GM19468 (cell line): Measurements from ENCODE around the gene FGF16.
"Not testable (repeated sequence)": the region's sequence is repeated elsewhere in the genome, so short reads cannot be mapped to it uniquely, and the experiment has no call there.

Source experiments
- ATAC-seq: cut with Tn5 transposase; IDR thresholded peaks from one replicate; pipeline ENCODE4 v1.9.1; 2021; ENCODE audit warnings: mild to moderate bottlenecking, moderate library complexity, moderate number of reproducible peaks; ENCODE audit not compliant: unreplicated experiment; ENCODE audit errors: extremely low read depth

The FGF16 gene

DNA sequence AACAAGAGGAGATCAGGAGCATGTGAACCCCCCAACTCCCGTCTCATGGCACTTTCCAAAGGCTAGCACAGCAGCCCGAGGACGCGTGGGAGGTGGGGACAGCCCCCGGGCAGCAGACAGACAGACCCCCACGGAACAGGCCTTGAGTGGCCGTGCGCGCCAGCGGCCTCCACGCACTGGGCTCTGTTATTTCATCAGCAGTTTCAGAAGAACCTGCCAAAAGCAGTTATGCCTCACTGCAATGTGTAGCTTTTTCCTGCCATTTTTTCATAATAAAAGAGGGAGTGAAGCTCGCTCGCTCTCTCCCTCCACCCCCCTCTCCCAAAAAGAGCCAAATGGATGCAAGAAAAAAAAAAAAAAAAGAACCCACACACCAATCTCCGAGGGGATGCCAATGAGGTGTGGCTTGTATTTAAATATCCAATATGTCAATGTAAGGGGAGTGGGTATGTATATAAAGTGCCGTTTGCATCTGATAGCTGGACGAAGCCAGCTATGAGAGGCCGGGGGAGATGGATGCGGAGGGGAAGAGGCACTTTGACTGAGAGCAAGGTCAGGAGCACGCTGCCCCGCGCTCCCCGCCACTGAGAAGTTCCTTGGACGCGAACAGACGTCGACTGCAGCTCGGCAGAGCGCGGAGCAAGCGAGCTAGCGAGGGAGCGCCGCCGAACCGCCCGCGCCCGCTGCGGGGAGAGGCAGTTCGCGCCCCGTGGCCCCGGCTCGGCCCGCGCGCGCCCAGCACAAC, at the start of gene FGF16:
TSS of gene FGF16 (plus strand) at position 482 of the 745 bp plus-strand sequence. CDS start 286 bp downstream, outside the sequence.
- no peak for ATAC-seq

GRCh38 chrX:77398330-77398954, 48.7 kb upstream of the FGF16 start:
- ATAC-seq, result no peak

DNA sequence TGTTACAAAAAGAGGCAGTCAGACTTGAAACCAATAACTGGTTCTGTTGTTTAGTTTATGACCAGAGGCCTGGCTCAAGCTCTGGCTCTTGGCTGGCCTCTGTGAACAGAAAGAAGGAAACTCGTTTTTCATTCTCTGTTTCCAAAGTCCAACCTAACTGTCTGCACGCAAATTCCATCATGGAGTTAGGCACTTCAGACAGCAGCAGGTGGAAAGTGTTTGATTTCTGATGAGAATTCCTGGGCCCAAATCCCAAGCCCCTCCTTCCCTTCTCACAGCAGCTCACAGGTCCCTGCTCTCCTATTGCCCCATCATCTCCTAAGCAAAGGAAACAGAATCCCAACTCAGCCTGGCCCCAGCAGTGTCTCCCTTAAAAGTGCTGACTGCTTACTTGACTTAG, 42.8 kb upstream of the FGF16 start:
- no peak for ATAC-seq

DNA sequence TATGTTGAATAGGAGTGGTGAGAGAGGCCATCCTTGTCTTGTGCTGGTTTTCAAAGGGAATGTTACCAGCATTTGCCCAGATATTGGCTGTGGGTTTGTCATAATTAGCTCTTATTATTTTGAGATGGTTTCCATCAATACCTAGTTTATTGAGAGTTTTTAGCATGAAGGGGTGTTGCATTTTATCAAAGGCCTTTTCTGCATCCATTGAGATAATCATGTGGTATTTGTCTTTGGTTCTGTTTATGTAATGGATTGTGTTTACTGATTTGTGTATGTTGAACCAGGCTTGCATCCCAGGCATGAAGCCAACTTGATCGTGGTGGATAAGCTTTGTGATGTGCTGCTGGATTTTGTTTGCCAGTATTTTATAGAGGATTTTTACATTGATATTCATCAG, 39.4 kb upstream of the FGF16 start:
- ATAC-seq, result not testable (repeated sequence)

- no peak for ATAC-seq
Measured at GRCh38 chrX:77412631-77413030, 34.6 kb upstream of the FGF16 start.

DNA sequence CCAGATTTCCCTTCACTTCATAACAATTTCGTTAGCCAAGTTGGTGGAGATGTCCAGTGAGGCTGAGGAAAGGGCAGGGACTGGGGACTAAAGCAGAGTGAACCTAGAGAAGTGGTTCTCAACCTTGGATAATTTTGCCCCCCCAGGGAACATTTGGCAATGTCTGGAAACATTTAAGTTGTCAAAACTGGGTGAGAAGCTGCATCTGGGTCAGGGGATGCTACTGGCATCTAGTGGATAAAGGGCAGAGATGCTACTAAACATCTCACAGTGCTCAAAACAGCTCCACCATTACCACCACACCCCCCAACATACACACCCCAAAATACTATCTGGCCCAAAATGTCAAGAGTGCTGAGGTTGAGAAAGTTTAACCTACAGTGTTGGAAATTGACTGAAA, 32.0 kb upstream of the FGF16 start:
- no peak for ATAC-seq

DNA sequence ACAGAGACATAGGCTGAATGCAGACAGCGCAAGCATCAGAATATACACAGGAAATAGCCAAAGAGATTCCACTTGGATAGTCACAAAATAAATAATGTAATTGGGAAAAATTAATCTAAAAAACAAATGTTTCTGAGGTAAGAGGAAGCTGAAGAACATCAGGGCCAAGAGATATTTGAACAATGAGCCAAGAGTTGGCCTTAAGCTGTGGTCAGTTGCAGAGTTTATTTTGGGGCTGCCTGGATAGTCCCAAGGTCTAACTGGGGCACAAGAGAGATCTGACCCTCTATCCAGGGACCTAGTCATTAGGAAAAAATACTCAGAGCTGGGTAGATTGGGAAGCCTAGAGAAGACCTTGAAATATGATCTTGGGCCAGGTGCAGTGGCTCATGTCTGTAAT, 31.3 kb upstream of the FGF16 start:
- no peak for ATAC-seq

DNA sequence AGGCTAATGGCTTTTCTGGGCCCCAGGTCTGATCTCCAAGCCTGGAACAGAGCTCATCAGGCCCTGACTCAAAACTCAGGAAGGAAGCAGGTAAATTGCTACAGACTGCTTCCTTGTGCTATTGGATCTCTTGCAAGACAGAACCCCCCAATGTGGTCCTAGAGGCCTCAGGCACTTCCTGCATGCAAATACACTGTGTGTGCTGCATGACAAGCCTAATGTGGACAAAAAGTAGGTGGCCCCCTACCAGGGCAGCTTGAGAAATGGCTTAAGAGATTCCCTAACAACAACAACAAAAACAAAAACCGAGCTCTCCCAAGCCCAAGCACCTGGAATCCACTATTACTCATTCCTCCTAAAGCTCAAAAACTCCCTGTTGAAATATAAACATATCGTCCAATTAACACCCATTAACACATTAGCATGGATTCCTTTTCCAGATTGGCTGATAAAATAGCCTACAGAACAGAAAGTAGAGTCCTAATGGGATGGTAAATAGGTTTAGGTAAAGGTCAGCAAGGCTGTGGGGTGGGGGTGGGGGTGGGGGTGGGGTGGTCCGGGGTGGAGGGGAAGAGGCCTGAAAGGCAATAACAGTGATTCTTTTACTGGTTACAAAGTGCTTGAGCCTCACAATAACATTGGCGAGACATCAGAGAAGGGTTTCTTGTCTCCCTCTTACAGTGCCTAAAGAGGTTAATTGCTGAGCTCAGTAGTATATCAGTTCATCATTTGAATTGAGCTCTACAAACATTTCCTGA, 24.1 kb upstream of the FGF16 start:
- no peak for ATAC-seq

GRCh38 chrX:77426811-77427210, 20.4 kb upstream of the FGF16 start:
- no peak for ATAC-seq

DNA sequence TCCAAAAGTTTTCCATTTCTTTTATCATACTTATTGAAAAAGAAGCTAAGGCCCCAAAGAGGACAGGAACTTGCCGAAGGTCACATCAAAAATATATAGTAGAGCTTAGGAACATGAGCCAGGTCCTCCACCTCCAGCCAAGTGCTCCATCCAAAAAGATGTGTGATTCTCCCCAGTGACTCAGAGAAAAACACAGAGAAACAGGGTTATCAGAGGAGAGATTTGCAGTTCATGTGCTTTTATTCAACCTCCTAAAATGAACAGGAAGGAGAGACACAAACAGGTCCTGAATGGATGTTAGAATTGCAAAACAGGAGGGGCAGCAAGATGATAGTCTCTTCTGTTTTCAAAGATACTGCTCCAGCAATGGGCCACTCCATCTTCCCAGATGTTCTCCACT, 19.6 kb upstream of the FGF16 start:
- ATAC-seq, result no peak

GRCh38 chrX:77428551-77428950, 18.6 kb upstream of the FGF16 start:
- ATAC-seq, result no peak

GRCh38 chrX:77431227-77431626, 16.0 kb upstream of the FGF16 start:
- no peak for ATAC-seq

- ATAC-seq, result no peak
Measured at GRCh38 chrX:77433001-77433400, 14.2 kb upstream of the FGF16 start.

DNA sequence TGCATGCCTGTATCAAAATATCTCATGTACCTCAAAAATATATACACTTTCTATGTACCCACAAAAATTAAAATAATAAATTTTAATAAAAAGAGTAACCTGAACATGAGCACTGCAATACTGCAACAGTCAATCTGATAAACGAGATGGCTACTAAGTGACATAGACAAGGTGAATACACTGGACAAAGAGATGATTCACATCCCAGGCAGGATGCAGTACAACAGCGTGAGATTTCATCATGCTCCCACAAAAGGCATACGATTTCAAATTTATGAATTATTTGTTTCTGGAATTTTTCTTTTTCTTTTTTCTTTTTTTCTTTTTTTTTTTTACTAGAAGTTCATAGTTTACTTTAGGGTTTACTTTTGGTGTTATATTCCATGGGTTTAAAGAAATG, 12.2 kb upstream of the FGF16 start:
- no peak for ATAC-seq

DNA sequence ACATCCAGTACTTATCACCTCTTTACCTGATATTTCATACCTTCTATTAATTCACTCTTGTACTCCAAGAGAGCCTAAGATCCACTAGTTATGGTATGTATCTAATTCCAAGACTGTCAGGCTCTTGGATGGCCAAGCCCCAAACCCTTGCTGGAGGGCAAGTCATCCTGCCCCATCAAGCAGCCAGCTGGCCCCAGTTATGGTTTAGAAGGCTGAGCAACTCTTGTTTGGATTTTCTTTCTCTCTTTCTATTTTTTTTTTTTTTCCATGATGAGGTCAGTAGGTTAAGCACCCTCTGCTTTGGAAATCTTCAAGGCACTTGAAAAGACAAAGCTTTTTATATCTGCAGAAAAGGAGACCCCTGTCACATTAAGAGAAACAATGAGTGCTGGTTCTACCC, 10.9 kb upstream of the FGF16 start:
- no peak for ATAC-seq

DNA sequence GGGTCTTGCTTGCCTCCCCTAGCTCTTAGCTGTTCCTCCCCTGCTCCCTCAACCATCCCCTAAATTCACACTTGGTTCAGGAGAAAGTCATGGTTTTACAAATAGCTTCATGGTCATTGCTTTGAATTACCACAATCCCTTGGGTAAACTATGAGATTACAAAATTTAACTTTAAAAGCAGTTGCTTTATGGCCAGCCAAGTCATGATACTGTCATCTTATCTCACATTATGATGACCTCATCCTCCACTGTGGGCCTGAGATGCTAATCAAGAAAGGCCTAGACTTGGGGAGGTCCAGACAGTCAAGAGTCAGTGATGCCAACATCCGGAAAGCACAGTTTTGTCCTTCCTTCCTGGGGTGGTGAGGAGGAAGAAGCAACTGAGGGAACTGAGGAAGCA, 10.5 kb upstream of the FGF16 start:
- ATAC-seq, result no peak

- no peak for ATAC-seq
Measured at GRCh38 chrX:77440330-77440729, 6.9 kb upstream of the FGF16 start.

GRCh38 chrX:77441033-77441432, 6.2 kb upstream of the FGF16 start:
- no peak for ATAC-seq

DNA sequence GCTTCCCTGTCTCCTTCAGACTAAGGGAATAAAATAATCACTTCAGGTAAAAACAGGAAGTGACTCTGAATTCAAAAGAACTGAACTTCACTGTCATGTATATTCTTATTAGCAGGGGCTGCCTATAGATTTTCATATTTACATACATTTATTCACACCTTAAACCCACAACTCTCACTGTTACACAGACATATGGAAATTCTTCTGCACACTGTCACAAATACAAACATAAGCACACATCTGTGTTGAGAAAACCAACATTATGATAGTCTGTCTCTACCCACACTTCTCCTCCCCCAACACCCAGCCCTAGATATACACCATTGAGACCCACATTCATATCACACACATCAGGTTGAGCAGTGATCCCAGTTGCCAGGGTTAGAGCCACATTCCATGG, 5.7 kb upstream of the FGF16 start:
- ATAC-seq, result no peak

GRCh38 chrX:77442728-77443127, 4.5 kb upstream of the FGF16 start:
- no peak for ATAC-seq

DNA sequence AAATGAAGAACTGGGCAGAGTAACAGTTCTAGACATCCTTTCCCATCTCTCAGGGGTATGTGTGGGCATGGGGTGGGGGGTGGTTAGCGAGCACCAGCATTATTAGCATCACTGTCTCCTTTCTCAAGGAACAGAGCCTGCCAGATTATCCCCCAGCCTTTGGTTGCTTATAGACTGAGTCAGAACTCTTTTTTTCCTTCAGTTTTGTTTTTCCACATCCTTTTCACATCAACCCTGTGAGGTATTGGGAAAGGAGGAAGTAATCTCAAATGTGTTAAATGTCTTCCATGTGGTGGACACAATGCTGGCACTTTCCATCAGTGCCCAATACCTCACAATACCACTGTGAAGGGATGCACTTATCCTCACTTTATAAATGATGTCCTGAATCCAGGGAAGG, 3.1 kb upstream of the FGF16 start:
- ATAC-seq, result no peak
